Parathyroid adenoma (tissue), 2 donors: Measurements from ENCODE around the gene A2M.

Experiments used
- H2AFZ ChIP-seq: fragments of 300-600 bp; sonication (generic); one replicate; pipeline ENCODE4 v1.7.0; 2017; ENCODE audit warnings: antibody characterized with exemption, mild to moderate bottlenecking
- H3K27ac ChIP-seq: fragments of 300-600 bp; sonication (generic); one replicate; pipeline ENCODE4 v1.7.0; 2017
- H3K27me3 ChIP-seq: fragments of 300-600 bp; sonication (generic); one replicate; pipeline ENCODE4 v1.7.0; 2017; ENCODE audit warnings: low read length; ENCODE audit not compliant: control insufficient read depth, insufficient read depth
- H3K36me3 ChIP-seq: fragments of 300-600 bp; sonication (generic); one replicate; pipeline ENCODE4 v1.7.0; 2017; ENCODE audit warnings: low read length; ENCODE audit not compliant: control insufficient read depth, insufficient read depth
- H3K4me1 ChIP-seq: fragments of 300-600 bp; sonication (generic); one replicate; pipeline ENCODE4 v1.7.0; 2017; ENCODE audit warnings: control low read depth
- H3K4me2 ChIP-seq: fragments of 300-600 bp; sonication (generic); one replicate; pipeline ENCODE4 v1.7.0; 2017; ENCODE audit warnings: low read length
- H3K4me3 ChIP-seq: fragments of 300-600 bp; sonication (generic); one replicate; pipeline ENCODE4 v1.7.0; 2017; ENCODE audit warnings: low read depth, low read length
- H3K79me2 ChIP-seq: fragments of 300-600 bp; sonication (generic); one replicate; pipeline ENCODE4 v1.7.0; 2017; ENCODE audit warnings: control low read depth
- H3K9ac ChIP-seq: fragments of 300-600 bp; sonication (generic); one replicate; pipeline ENCODE4 v1.7.0; 2017; ENCODE audit warnings: mild to moderate bottlenecking
- H3K9me3 ChIP-seq: fragments of 300-600 bp; sonication (generic); one replicate; pipeline ENCODE4 v1.7.0; 2017; ENCODE audit warnings: low read length; ENCODE audit not compliant: control insufficient read depth
- CTCF ChIP-seq: fragments of 300-600 bp; sonication (generic); IDR thresholded peaks from one replicate; pipeline ENCODE4 v1.7.0; 2017; ENCODE audit warnings: antibody characterized with exemption, mild to moderate bottlenecking
- donor health status: primary hyperparathyroidism.

Gene A2M

GRCh38 chr12:9115731-9116559 lies at the start of gene A2M:
A2M (minus strand) TSS chr12:9115919; CDS start chr12:9115849, 70 bp downstream.
- Histone ChIP-seq H3K36me3 (no peaks in the 10 kb centered on the region), H3K27ac (peak within 1 kb of the TSS; percentile 57), H3K27me3 (no peaks in the 10 kb centered on the region), H3K4me2 (no peak within 1 kb of the TSS), H2AFZ (no peak within 1 kb of the TSS), H3K4me3 (peak within 1 kb of the TSS; percentile 19), H3K79me2 (no peaks in the 10 kb centered on the region), H3K9ac (no peak within 1 kb of the TSS), H3K4me1 (no peaks in the 10 kb centered on the region), H3K9me3 (no peaks in the 10 kb centered on the region)
- TF ChIP-seq CTCF: no peak

GRCh38 chr12:9163392-9163791 lies 47.7 kb upstream of the A2M start:
- H2AFZ ChIP-seq: no peak overlapping the region
- H3K4me2 ChIP-seq: no peak overlapping the region
- no peaks in the 10 kb centered on the region for H3K4me1 ChIP-seq
- H3K9ac ChIP-seq: no peak overlapping the region
- no peak overlapping the region for H3K27ac ChIP-seq
- no peaks in the 10 kb centered on the region for H3K9me3 ChIP-seq
- H3K36me3 ChIP-seq: no peaks in the 10 kb centered on the region
- no peak overlapping the region for H3K4me3 ChIP-seq
- TF ChIP-seq CTCF: no peak
- no peaks in the 10 kb centered on the region for H3K79me2 ChIP-seq
- H3K27me3 ChIP-seq: no peaks in the 10 kb centered on the region

GRCh38 chr12:9156119-9156518 lies 40.4 kb upstream of the A2M start:
- Histone ChIP-seq H3K27ac (no peak overlapping the region), H3K4me1 (no peaks in the 10 kb centered on the region), H3K4me3 (no peak overlapping the region), H2AFZ (no peak overlapping the region), H3K79me2 (no peaks in the 10 kb centered on the region), H3K9ac (no peak overlapping the region), H3K9me3 (no peaks in the 10 kb centered on the region), H3K4me2 (no peak overlapping the region), H3K27me3 (no peaks in the 10 kb centered on the region), H3K36me3 (no peaks in the 10 kb centered on the region)
- TF ChIP-seq CTCF: no peak

GRCh38 chr12:9149372-9149771 lies 33.7 kb upstream of the A2M start:
- H3K27me3 ChIP-seq: no peaks in the 10 kb centered on the region
- no peak overlapping the region for H3K27ac ChIP-seq
- H3K4me1 ChIP-seq: no peaks in the 10 kb centered on the region
- no peak overlapping the region for H3K4me2 ChIP-seq
- H2AFZ ChIP-seq: no peak overlapping the region
- no peaks in the 10 kb centered on the region for H3K9me3 ChIP-seq
- H3K4me3 ChIP-seq: no peak overlapping the region
- no peaks in the 10 kb centered on the region for H3K79me2 ChIP-seq
- H3K9ac ChIP-seq: no peak overlapping the region
- H3K36me3 ChIP-seq: no peaks in the 10 kb centered on the region
- TF ChIP-seq CTCF: no peak

GRCh38 chr12:9148926-9149325 lies 33.2 kb upstream of the A2M start:
- Histone ChIP-seq H3K27me3 (no peaks in the 10 kb centered on the region), H3K36me3 (no peaks in the 10 kb centered on the region), H3K9me3 (no peaks in the 10 kb centered on the region), H3K4me1 (no peaks in the 10 kb centered on the region), H3K9ac (no peak overlapping the region), H3K79me2 (no peaks in the 10 kb centered on the region), H3K27ac (no peak overlapping the region), H3K4me3 (no peak overlapping the region), H3K4me2 (no peak overlapping the region), H2AFZ (no peak overlapping the region)
- TF ChIP-seq CTCF: no peak
